DMS 273 (cell line): ENCODE measurements around the gene OTUD4.
"Not testable (repeated sequence)": the region's sequence is repeated elsewhere in the genome, so short reads cannot be mapped to it uniquely, and the experiment has no call there.

Experiments
- DNase-seq: peaks from one replicate; lab custom pipeline; 2025; ENCODE audit not compliant: unreplicated experiment; lab: John Stamatoyannopoulos, UW

The OTUD4 gene

GRCh38 chr4:145180298-145181090 is at the start of gene OTUD4:
OTUD4 (minus strand) TSS chr4:145180589; CDS start chr4:145179973, 616 bp downstream.
- peak; percentile 95 for DNase-seq

GRCh38 chr4:145223228-145223627 is 42.8 kb upstream of the OTUD4 start:
- not testable (repeated sequence) for DNase-seq

- DNase-seq: not testable (repeated sequence)
Observed at GRCh38 chr4:145221529-145221928, 41.1 kb upstream of the OTUD4 start.

GRCh38 chr4:145219090-145219489 is 38.7 kb upstream of the OTUD4 start:
- DNase-seq: no peak

- DNase-seq: peak; percentile 12
Observed at GRCh38 chr4:145218251-145218650, 37.9 kb upstream of the OTUD4 start.

- no peak for DNase-seq
Observed at GRCh38 chr4:145217349-145217748, 37.0 kb upstream of the OTUD4 start.

- DNase-seq: peak; percentile 31
Observed at GRCh38 chr4:145216535-145216934, 36.1 kb upstream of the OTUD4 start.

- DNase-seq: no peak
Observed at GRCh38 chr4:145213245-145213644, 32.9 kb upstream of the OTUD4 start.

- no peak for DNase-seq
Observed at GRCh38 chr4:145207934-145208333, 27.5 kb upstream of the OTUD4 start.

- no peak for DNase-seq
Observed at GRCh38 chr4:145203410-145203809, 23.0 kb upstream of the OTUD4 start.

GRCh38 chr4:145200366-145200765 is 20.0 kb upstream of the OTUD4 start:
- no peak for DNase-seq

- DNase-seq: no peak
Observed at GRCh38 chr4:145199051-145199716, 18.8 kb upstream of the OTUD4 start.

GRCh38 chr4:145196747-145197146 is 16.4 kb upstream of the OTUD4 start:
- peak; percentile 5 for DNase-seq

- DNase-seq: no peak
Observed at GRCh38 chr4:145195167-145195952, 15.0 kb upstream of the OTUD4 start.

GRCh38 chr4:145189981-145190380 is 9.6 kb upstream of the OTUD4 start:
- no peak for DNase-seq

- DNase-seq: no peak
Observed at GRCh38 chr4:145186729-145187128, 6.3 kb upstream of the OTUD4 start.

- DNase-seq: no peak
Observed at GRCh38 chr4:145183581-145183980, 3.2 kb upstream of the OTUD4 start.

- DNase-seq: no peak
Observed at GRCh38 chr4:145183023-145183422, 2.6 kb upstream of the OTUD4 start.

GRCh38 chr4:145182222-145182621 is 1.8 kb upstream of the OTUD4 start:
- no peak for DNase-seq

GRCh38 chr4:145181091-145181501 is 707 bp upstream of the OTUD4 start:
- DNase-seq: no peak

GRCh38 chr4:145179861-145180297 is 510 bp downstream of the OTUD4 start:
- DNase-seq: peak; percentile 51
